ENCODE results near the gene NUSAP1. TPM values are rescaled to one million over a fixed set of nuclear protein-coding genes. Genes with fewer than 3 reads are reported as not detected.
"Not testable (repeated sequence)": the region's sequence is repeated elsewhere in the genome, so short reads cannot be mapped to it uniquely, and the experiment has no call there.

NUSAP1 gene
- total RNA-seq, 2 donors from 2014 or later: 3.9 to 28.2 TPM

- Histone ChIP-seq H3K4me3 (no peak overlapping the region), H3K4me1 (replicated peaks) (no peaks in the 10 kb centered on the region), H3K27ac (no peak overlapping the region), H3K36me3 (peaks cover 0 to 5% of the 10 kb centered on the region in 2 donors), H3K27me3 (replicated peaks; ENCODE audit: insufficient read depth) (no peaks in the 10 kb centered on the region), H3K9me3 (no peaks in the 10 kb centered on the region)
- intact Hi-C loops (cut with DNase I): no loop called here
- no peak for DNase-seq (ENCODE audit: low spot score)
- WGBS: 44% methylated on average over 1 of the region's 1 CpG
- TF ChIP-seq CTCF (IDR thresholded peaks at IDR 0.05): no peak
- TF ChIP-seq POLR2A (IDR thresholded peaks at IDR 0.05): no peak
- TF ChIP-seq POLR2AphosphoS5 (IDR thresholded peaks at IDR 0.05): no peak
These were observed 40.2 kb upstream of the NUSAP1 start for GRCh38 chr15:41292521-41292920.

GRCh38 chr15:41301139-41301538, 31.5 kb upstream of the NUSAP1 start:
- intact Hi-C loops (cut with DNase I); H3K4me1 ChIP-seq (replicated peaks); H3K4me3 ChIP-seq; H3K27ac ChIP-seq; H3K9me3 ChIP-seq; H3K36me3 ChIP-seq; DNase-seq (ENCODE audit: low spot score); H3K27me3 ChIP-seq (replicated peaks; ENCODE audit: insufficient read depth): not testable (repeated sequence)
- 100% methylated on average over 2 of the region's 2 CpGs for WGBS

DNA sequence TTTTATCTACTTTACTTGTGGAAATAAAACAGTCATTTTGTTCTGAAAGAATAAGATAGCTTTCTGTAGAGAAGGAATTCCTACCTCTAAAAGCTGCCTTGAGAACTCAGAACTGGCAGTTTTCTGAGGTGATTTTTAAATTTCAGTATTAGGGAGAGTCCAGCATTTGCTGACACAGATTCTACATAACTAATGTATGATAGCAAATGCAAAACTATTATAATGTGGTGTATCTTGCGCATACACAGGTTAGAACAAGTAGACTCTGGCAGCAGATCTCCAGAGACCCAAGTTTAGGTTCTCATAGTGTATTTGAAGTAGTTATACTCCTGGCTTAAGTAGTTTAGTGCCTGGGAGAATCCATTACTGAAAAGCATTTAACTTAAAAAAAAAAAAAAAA, 31.1 kb upstream of the NUSAP1 start:
- intact Hi-C loops (cut with DNase I): no loop called here
- Histone ChIP-seq H3K27me3 (replicated peaks; ENCODE audit: insufficient read depth) (no peaks in the 10 kb centered on the region), H3K4me1 (replicated peaks) (no peaks in the 10 kb centered on the region), H3K36me3 (peaks cover 0 to 5% of the 10 kb centered on the region in 2 donors), H3K9me3 (no peaks in the 10 kb centered on the region), H3K27ac (no peak overlapping the region), H3K4me3 (no peak overlapping the region)
- 94% methylated on average over 1 of the region's 1 CpG for WGBS
- TF ChIP-seq POLR2AphosphoS5 (IDR thresholded peaks at IDR 0.05): no peak
- no peak for TF ChIP-seq POLR2A (IDR thresholded peaks at IDR 0.05)
- DNase-seq (ENCODE audit: low spot score): no peak

DNA sequence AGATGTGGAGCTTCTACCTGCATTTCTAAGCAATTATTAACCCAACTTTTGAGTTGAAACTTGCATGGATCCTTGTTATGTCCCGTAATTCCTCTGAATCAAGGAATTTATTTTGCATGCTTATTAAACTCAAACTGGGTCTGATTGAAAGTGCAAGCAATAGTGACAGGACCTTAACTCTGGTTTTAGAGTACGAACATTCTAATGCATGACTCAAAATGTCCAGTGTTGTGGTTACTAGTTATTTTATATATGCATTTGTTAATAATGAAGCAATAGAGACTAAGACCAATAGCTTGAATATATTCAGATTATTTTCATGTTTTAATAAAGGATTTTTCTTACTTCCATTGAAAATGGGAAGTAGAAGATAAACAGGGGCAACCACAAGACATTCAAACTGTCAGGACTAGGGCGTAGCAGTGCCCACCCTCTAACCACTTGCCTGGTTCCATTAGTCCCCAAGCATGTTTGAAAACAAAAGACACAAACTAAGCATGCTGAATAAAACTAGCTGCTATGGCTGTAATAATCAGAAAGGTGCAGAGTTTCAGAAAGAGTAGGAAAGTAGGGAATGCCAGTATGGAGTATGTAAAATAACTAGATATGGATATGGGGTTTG, 28.4 kb upstream of the NUSAP1 start:
- 88% methylated on average over 3 of the region's 3 CpGs for WGBS
- DNase-seq (ENCODE audit: low spot score): no peak
- Histone ChIP-seq H3K27ac (no peak overlapping the region), H3K36me3 (no peaks in the 10 kb centered on the region), H3K9me3 (no peaks in the 10 kb centered on the region), H3K4me3 (no peak overlapping the region), H3K27me3 (replicated peaks; ENCODE audit: insufficient read depth) (no peaks in the 10 kb centered on the region), H3K4me1 (replicated peaks) (no peaks in the 10 kb centered on the region)
- TF ChIP-seq POLR2A (IDR thresholded peaks at IDR 0.05) (no peak), CTCF (IDR thresholded peaks at IDR 0.05) (no peak), POLR2AphosphoS5 (IDR thresholded peaks at IDR 0.05) (no peak)
- intact Hi-C loops (cut with DNase I): no loop called here

- intact Hi-C loops (cut with DNase I): no loop called here
- Histone ChIP-seq H3K27ac (no peak overlapping the region), H3K4me1 (replicated peaks) (no peaks in the 10 kb centered on the region), H3K36me3 (no peaks in the 10 kb centered on the region), H3K27me3 (replicated peaks; ENCODE audit: insufficient read depth) (no peaks in the 10 kb centered on the region), H3K9me3 (no peaks in the 10 kb centered on the region), H3K4me3 (no peak overlapping the region)
- no peak for DNase-seq (ENCODE audit: low spot score)
- WGBS: 83% methylated on average over 4 of the region's 5 CpGs
- TF ChIP-seq CTCF (IDR thresholded peaks at IDR 0.05) (no peak), POLR2A (IDR thresholded peaks at IDR 0.05) (no peak), POLR2AphosphoS5 (IDR thresholded peaks at IDR 0.05) (no peak)
These were observed 25.0 kb upstream of the NUSAP1 start for GRCh38 chr15:41307679-41308078.

GRCh38 chr15:41309226-41309905, 23.3 kb upstream of the NUSAP1 start:
- no peaks in the 10 kb centered on the region for H3K27me3 ChIP-seq (replicated peaks; ENCODE audit: insufficient read depth)
- no peaks in the 10 kb centered on the region for H3K4me1 ChIP-seq (replicated peaks)
- H3K9me3 ChIP-seq: no peaks in the 10 kb centered on the region
- DNase-seq (ENCODE audit: low spot score): no peak
- intact Hi-C loops (cut with DNase I): no loop called here
- no peaks in the 10 kb centered on the region for H3K36me3 ChIP-seq
- no peak overlapping the region for H3K4me3 ChIP-seq
- no peak for TF ChIP-seq CTCF (IDR thresholded peaks at IDR 0.05)
- no peak for TF ChIP-seq POLR2AphosphoS5 (IDR thresholded peaks at IDR 0.05)
- TF ChIP-seq POLR2A (IDR thresholded peaks at IDR 0.05): no peak
- WGBS: 84% methylated on average over 2 of the region's 2 CpGs
- H3K27ac ChIP-seq: no peak overlapping the region

DNA sequence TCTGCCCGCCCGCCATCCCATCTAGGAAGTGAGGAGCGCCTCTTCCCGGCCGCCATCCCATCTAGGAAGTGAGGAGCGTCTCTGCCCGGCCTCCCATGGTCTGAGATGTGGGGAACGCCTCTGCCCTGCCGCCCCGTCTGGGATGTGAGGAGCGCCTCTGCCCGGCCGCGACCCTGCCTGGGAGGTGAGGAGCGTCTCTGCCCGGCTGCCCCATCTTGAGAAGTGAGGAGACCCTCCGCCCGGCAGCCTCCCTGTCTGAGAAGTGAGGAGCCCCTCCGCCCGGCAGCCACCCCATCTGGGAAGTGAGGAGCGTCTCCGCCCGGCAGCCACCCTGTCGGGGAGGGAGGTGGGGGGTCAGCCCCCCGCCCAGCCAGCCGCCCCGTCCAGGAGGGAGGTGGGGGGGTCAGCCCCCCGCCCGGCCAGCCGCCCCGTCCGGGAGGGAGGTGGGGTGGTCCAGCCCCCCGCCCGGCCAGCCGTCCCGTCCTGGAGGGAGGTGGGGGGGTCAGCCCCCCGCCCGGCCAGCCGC, 11.8 kb upstream of the NUSAP1 start:
- H3K9me3 ChIP-seq; H3K4me3 ChIP-seq; H3K36me3 ChIP-seq; H3K27me3 ChIP-seq (replicated peaks; ENCODE audit: insufficient read depth); H3K4me1 ChIP-seq (replicated peaks); H3K27ac ChIP-seq; DNase-seq (ENCODE audit: low spot score); intact Hi-C loops (cut with DNase I): not testable (repeated sequence)
- WGBS: 96% methylated on average over 33 of the region's 39 CpGs
